Fibroblast of the aortic adventitia (primary cell): ENCODE results near the gene FAN1. TPM values are rescaled to one million over a fixed set of nuclear protein-coding genes. Genes with fewer than 3 reads are reported as not detected.
A peak's percentile ranks its signal among the peaks of the same experiment; 100 is the strongest.
"Not testable (repeated sequence)": the region's sequence is repeated elsewhere in the genome, so short reads cannot be mapped to it uniquely, and the experiment has no call there.

ENCODE experiments used
- DNase-seq: peaks from one replicate; pipeline ENCODE4 v3.0.0-alpha.2; 2010; ENCODE audit warnings: low read depth
- H3K4me3 ChIP-seq: 2 replicates; pipeline ENCODE4 v1.5.1; 2011; ENCODE audit warnings: low read depth, mild to moderate bottlenecking, control low read depth, low read length, moderate library complexity
- CTCF ChIP-seq: IDR thresholded peaks from 2 replicates; pipeline ENCODE4 v1.5.1; 2011; ENCODE audit warnings: mild to moderate bottlenecking, low read length, control low read depth, inconsistent platforms; ENCODE audit not compliant: insufficient read depth
- total RNA-seq: library from RNA; depleted of rRNA; stranded (reverse); fragments of >200 nt; gene quantifications from 2 replicates; pipeline ENCODE4 v1.2.3, GENCODE V29; 2012; ENCODE audit warnings: low replicate concordance

The FAN1 gene
- total RNA-seq, 1 donor = 17.8 TPM

DNA sequence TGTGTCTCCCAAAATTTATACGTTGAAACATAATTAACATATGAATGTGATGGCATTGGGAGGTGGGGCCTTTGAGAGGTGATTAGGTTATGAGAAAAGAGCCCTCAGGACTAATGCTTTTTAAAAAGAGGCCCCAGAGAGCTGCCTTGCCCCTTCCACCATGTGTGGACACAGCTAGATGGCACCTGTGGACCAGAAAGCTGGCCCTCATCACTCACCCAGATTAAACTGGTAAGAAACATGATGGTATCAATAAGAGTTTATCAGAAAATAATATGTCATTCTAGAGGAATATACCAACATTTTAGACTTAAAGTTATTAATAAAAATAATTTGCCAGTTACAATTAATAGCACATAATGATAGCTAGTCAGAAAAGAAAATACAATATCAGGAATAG is 25.2 kb upstream of the FAN1 start:
- no peak overlapping the region for H3K4me3 ChIP-seq
- TF ChIP-seq CTCF = no peak
- no peak for DNase-seq

GRCh38 chr15:30882849-30883433 is 20.8 kb upstream of the FAN1 start:
- H3K4me3 ChIP-seq = no peak overlapping the region
- DNase-seq = no peak
- TF ChIP-seq CTCF = no peak

DNA sequence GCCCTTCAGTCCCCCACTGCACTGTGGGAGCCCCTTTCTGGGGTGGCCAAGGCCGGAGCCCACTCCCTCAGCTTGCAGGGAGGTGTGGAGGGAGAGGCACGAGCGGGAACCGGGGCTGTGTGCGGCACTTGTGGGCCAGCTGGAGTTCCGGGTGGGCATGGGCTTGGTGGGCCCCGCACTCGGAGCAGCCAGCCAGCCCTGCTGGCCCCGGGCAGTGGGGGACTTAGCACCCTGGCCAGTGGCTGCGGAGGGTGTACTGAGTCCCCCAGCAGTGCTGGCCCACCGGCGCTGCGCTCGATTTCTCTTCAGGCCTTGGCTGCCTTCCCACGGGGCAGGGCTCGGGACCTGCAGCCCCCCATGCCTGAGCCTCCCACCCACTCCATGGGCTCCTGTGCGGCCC is 20.0 kb upstream of the FAN1 start:
- not testable (repeated sequence) for H3K4me3 ChIP-seq, DNase-seq

GRCh38 chr15:30885814-30886213 is 17.9 kb upstream of the FAN1 start:
- no peak overlapping the region for H3K4me3 ChIP-seq
- DNase-seq = peak; percentile 11
- no peak for TF ChIP-seq CTCF

- TF ChIP-seq CTCF = no peak
- no peak for DNase-seq
- no peak overlapping the region for H3K4me3 ChIP-seq
Observed at GRCh38 chr15:30889196-30889595, 14.5 kb upstream of the FAN1 start.

GRCh38 chr15:30895461-30896210 is 8.1 kb upstream of the FAN1 start:
- no peak for TF ChIP-seq CTCF
- no peak for DNase-seq
- H3K4me3 ChIP-seq = no peak overlapping the region

GRCh38 chr15:30896211-30896606 is 7.5 kb upstream of the FAN1 start:
- H3K4me3 ChIP-seq = no peak overlapping the region
- no peak for TF ChIP-seq CTCF
- no peak for DNase-seq
